ENCODE data around the gene KIF16B. TPM values are rescaled to one million over a fixed set of nuclear protein-coding genes. Genes with fewer than 3 reads are reported as not detected.

Gene KIF16B
- total and polyA plus RNA-seq, 2 experiments from 2014 or later = 6.5 to 11.1 TPM

GRCh38 chr20:16485401-16485800 is 87.8 kb downstream of the KIF16B start (continued):
- TF ChIP-seq ETS1 (IDR thresholded peaks at IDR 0.05) = no peak
- no peak for TF ChIP-seq EZH2phosphoT487 (IDR thresholded peaks at IDR 0.05; ENCODE audit: unreplicated experiment)
- TF ChIP-seq ZNF462 (CRISPR knock-in tag; IDR thresholded peaks at IDR 0.05) = no peak

- Mint-ChIP-seq H3K27ac (no peak overlapping the region), H3K27me3 (ENCODE audit: insufficient read depth, low read depth, poor library complexity) (peaks cover 2% of the 10 kb centered on the region), H3K4me1 (peaks cover 22% of the 10 kb centered on the region), H3K36me3 (ENCODE audit: low read depth) (peaks cover 5% of the 10 kb centered on the region; the same call in 1 of the 3 replicates), H3K4me3 (no peak overlapping the region), H3K9me3 (no peaks in the 10 kb centered on the region)
- ATAC-seq (no peak), DNase-seq (ENCODE audit: low spot score) (no peak)
- Histone ChIP-seq H3K27ac (ENCODE audit: low read depth) (no peak overlapping the region), H2AFZ (no peak overlapping the region), H4K20me1 (replicated peaks; ENCODE audit: insufficient read depth) (no peaks in the 10 kb centered on the region), H3K4me2 (no peak overlapping the region), H3F3A (replicated peaks; ENCODE audit: low read depth) (no peaks in the 10 kb centered on the region), H3K27me3 (ENCODE audit: insufficient read depth) (no peaks in the 10 kb centered on the region), H3K9me2 (ENCODE audit: insufficient read depth) (0 out of 2 replicates have a peak, but pooled peaks cover 9% of the 10 kb centered on the region), H3K4me1 (ENCODE audit: insufficient read depth) (peaks cover 19% of the 10 kb centered on the region), H3K4me3 (no peak overlapping the region), H3K36me3 (ENCODE audit: insufficient read depth) (no peaks in the 10 kb centered on the region), H3K79me2 (replicated peaks; ENCODE audit: insufficient read depth) (no peaks in the 10 kb centered on the region)
- TF ChIP-seq REST (IDR thresholded peaks at IDR 0.05; ENCODE audit: unreplicated experiment) (no peak), CREB1 (CRISPR knock-in tag; IDR thresholded peaks at IDR 0.05; ENCODE audit: low read depth) (no peak), ZNF114 (CRISPR knock-in tag; IDR thresholded peaks at IDR 0.05) (no peak), POLR2AphosphoS5 (IDR thresholded peaks at IDR 0.05; ENCODE audit: low read depth) (no peak), NANOG (IDR thresholded peaks at IDR 0.05; ENCODE audit: borderline replicate concordance) (no peak), EZH2phosphoT487 (IDR thresholded peaks at IDR 0.05; ENCODE audit: unreplicated experiment) (no peak), JUNB (IDR thresholded peaks at IDR 0.05; ENCODE audit: unreplicated experiment) (no peak), CTCF (conservative IDR thresholded peaks at IDR 0.05; ENCODE audit: low read depth in 2 of 2) (no peak)
Observed at GRCh38 chr20:16483024-16483423, 90.2 kb downstream of the KIF16B start.

All from GM23338 (cell line).